CMK (cell line): ENCODE data around the gene HDAC6.
A peak's percentile ranks its signal among the peaks of the same experiment; 100 is the strongest.
"Not testable (repeated sequence)": the region's sequence is repeated elsewhere in the genome, so short reads cannot be mapped to it uniquely, and the experiment has no call there.

Source experiments
- DNase-seq: peaks from one replicate; pipeline ENCODE4 v3.0.0-alpha.2; 2010; ENCODE audit warnings: low read depth

The HDAC6 gene

DNA sequence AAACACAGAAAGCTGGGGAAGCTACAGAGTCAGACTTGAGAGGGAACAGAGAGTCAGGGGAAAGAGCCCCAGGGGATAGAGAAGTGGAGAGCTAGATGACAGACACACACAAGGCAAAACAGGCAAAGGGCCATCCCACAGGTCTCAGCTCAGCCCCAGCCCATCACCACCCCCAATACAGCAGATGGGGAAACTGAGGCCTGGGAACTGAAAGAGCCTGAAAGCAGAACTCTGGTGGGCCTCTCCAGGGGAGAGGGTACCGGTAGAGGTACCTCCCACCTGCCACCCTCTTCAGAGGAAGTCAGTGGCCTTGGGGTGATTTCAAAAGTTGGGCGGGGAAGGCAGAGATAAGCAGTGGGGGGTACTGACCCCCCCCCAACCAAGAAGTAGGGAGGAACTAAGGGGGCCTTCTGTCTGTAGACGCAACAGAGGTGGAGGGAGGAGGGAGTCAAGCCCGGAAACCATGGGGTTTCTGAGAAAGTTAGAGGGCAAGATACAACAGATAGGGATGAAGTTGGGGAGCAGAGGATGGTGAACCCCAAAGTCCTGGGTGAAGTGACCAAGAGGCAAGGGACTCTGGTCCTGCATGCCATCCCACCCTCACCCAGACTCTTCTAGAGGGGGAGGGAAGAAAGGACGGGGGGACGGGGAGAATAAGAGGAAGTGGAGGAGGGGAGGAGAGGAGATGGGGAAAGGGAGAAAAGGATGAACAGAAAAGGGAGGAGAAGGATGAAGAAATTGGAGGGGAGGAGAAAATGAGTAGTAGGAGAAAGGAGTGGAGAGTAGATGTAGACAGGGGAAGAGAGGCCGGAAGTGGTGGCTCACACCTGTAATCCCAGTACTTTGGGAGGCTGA lies 12.3 kb upstream of the HDAC6 start:
- no peak for DNase-seq

DNA sequence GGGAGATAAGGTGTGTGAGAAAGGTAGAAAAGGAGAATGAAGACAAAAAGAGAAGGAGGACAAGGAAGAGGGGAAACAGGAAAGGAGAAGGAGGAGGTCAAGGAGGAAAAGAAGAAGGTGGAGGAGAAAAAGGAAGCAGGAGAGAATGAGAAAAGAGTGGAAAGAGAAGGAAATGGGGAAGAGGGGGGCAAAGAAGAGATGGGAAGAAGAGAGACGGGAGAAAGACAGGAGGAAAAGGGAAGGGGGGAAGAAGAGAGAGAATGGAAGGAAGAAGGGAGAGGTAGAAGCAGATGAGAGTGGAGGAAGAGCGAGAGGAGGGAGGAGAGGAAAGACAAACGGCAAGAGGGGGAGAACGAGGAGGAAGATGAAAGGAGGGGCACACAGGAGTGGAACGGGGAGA lies 11.4 kb upstream of the HDAC6 start:
- DNase-seq = no peak

DNA sequence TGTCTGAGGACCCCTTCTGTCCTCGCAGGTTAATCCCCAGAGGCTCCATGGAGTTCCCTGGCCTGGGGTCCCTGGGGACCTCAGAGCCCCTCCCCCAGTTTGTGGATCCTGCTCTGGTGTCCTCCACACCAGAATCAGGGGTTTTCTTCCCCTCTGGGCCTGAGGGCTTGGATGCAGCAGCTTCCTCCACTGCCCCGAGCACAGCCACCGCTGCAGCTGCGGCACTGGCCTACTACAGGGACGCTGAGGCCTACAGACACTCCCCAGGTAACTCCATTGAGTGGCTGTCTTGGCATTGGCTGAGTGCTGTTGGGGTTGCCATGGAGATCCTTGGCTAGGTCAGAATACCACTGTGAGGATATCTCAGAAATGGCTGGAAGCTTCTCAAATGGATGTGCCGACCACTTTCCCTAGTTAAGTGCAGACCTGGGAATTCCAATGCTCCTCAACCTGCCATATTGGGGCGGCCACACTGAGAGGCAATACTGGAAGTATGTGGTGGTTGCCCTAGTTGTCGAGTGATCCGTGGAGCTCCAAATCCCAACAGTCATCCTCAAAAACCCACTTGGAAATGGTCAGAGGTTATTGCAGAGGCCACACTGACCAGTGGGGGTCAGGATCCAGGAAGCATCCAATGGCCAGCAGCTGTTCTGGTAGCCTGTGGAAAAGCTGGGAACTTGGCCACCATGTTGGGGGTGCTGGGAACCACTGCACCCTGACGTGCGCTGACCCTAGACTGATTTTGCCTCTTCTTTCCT lies 10.6 kb upstream of the HDAC6 start:
- DNase-seq = no peak

DNA sequence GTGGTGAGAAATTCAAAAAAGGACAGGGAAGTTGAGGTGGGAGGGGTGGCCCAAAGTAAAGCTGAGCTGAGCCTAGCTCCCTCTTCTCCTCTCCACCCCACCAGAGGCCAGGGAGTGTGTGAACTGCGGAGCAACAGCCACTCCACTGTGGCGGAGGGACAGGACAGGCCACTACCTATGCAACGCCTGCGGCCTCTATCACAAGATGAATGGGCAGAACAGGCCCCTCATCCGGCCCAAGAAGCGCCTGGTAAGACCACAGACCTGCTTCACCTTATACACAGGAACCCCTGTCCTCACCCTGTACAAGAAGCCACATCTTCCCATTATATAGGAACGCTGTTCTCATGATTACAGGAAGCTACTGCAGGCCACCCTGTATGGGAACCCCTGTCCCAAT lies 9.6 kb upstream of the HDAC6 start:
- no peak for DNase-seq

DNA sequence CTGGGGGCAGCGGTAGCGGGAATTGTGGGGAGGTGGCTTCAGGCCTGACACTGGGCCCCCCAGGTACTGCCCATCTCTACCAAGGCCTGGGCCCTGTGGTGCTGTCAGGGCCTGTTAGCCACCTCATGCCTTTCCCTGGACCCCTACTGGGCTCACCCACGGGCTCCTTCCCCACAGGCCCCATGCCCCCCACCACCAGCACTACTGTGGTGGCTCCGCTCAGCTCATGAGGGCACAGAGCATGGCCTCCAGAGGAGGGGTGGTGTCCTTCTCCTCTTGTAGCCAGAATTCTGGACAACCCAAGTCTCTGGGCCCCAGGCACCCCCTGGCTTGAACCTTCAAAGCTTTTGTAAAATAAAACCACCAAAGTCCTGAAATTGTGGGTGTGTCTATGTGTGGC lies 7.9 kb upstream of the HDAC6 start:
- no peak for DNase-seq

DNA sequence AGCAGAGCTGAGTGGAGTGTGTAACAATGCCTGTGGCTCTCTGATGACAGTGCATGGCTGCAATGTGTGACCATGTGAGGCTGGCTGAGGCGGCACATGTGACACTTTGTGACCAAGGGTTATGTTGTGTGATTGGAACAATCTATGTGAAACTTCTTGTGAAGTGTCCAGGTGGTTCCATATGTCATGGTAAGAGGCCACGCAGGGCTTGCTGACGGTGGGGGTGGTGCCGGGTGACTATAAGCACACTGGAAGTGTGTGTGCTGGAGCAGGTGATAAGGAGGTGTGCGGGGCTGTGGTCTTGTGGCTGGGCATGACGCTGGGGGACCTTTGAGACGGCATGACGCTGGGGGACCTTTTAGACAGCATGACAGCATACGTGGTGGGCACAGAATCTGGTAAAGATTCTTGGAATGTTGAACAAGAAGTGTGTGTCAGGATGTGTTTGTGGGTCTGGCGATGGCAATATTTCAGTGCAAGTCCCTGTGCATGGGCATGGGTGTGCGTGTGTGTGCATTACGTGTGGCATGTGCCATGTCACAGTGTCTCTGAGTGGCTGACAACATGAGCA lies 7.4 kb upstream of the HDAC6 start:
- DNase-seq = peak; percentile 63

DNA sequence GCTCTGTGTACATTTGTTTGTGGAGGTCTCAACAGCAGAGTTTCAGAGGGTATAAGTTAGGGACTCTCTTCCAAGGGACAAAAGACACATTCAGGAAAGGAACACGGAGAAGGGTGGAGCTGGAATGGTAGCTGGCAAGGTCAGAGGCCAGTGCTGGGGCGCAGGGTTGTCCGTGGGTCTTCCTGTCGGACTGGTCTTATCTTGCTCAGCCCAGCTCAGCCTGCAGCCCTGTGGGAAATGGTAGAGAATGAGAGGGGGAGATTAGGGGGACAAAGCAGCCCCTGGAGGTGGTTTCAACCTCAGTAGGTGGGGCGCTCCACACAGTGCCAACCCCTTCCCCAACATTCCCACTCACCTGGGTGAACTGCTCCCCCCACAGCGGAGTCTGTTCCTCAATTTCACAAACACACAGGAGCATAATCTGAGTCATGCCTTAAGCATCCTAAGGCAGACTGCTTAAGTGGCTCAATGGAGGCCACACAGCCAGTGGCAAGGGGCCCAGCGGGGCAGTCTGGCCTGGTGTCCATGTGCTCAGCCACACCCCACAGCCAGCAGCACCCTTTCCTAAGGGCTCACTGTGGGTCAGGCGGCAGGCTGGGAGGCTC lies 6.9 kb upstream of the HDAC6 start:
- DNase-seq = no peak

DNA sequence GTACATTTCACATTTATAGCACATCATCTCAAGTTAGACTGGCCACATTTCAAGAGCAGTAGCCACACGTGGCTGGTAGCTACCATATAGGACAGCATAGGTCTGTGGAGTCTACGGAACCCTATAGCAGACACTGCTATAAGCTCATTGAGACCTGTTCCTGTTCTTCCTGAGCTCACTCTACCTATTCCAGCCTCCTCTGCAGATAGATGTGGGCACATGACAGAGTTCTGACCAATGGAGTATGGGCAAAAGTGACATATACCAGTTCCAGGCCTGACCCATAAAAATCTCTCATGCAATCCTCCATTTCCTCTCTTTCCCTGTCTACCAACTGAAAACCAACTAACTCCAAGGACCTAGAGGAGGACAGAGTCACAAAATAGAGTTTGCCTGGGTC lies 3.5 kb upstream of the HDAC6 start:
- no peak for DNase-seq

DNA sequence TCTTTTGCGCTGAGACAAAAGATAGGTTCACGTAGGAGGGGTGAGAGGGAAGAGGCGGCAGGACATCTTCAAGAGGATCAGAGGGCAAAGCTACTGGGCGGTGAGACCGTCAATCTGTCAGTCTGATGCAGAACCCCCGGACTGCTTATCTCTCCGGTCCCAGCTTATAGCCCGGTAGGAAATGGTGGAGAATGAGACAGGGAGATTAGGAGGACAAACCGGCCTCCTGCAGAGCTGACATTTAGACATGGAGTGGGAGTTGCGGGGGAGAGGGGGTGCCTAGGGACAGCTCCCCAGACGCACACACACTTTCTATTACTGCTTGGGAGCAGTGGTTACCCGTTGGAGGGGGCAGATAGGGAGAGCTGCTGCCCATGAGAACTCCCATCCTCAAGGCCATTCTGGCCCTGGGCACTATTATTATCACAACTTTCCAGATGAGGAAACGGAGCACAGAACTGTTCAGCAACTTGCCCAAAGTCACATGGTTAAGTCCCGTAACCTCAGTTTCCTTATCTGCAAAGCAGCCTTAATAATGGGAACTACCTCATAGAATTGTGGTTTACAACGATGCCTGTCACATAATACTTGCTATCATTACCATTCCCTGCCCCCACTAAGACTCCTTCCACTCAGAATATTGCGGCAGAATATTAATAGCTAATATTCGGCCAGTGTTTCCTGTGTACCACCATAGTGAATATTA lies 1.1 kb upstream of the HDAC6 start:
- peak; percentile 95 for DNase-seq

DNA sequence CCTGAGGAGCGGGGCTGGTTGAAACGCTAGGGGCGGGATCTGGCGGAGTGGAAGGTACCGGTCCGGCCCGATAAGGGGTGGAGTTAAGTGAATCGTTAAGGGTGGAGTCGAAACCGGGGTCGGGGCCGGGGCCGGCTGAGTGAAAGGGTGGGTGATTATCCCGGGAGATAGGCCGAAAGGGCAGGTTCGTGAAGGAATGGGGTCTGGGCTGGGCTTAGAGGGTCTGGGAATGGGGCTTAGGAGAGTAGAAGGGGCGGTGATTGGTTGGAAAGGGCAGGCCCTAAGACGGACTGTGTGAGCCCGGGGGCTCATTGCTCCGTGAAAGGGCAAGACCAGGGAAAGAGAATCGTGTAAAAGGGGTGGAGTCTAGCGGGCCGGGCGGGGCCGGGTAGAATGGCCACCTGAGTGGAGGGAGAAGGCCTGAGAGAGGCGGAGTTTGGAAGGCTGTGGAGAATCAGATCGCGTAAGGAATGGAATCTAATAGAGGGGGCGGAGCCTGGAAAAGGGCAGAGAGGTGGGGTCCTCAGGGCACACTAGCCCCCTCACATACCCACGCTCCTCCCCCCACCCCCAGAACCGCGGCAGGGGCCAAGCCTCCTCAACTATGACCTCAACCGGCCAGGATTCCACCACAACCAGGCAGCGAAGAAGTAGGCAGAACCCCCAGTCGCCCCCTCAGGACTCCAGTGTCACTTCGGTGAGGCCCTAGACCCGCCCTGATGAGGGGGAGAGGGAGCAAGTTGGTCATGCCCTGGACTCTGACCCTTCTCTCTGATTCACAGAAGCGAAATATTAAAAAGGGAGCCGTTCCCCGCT lies 430 bp downstream of the HDAC6 start:
- peak; percentile 80 for DNase-seq

DNA sequence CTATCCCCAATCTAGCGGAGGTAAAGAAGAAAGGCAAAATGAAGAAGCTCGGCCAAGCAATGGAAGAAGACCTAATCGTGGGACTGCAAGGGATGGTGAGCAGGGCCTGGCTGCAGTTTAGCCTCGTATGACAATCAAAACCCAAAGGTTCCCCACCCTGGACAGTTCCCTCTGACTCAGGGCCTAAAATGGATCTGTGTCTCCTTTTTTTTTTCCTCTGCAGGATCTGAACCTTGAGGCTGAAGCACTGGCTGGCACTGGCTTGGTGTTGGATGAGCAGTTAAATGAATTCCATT lies 986 bp downstream of the HDAC6 start:
- no peak for DNase-seq

DNA sequence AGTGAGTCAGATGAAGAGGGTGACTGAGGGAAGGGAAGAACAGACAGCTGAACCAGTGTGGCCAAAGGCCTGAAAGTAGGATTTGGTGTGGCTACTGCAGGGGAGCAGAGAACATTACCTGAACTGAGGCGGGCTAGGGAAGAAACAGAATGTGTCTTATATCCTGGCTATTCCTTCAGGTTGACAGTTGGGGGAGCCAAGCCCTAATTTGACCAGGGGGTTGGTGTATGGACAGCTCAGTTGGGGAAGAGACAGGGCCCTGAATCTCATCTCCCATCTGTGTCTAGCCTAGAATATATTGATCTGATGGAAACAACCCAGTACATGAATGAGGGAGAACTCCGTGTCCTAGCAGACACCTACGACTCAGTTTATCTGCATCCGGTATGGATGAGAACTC lies 4.2 kb downstream of the HDAC6 start:
- no peak for DNase-seq

DNA sequence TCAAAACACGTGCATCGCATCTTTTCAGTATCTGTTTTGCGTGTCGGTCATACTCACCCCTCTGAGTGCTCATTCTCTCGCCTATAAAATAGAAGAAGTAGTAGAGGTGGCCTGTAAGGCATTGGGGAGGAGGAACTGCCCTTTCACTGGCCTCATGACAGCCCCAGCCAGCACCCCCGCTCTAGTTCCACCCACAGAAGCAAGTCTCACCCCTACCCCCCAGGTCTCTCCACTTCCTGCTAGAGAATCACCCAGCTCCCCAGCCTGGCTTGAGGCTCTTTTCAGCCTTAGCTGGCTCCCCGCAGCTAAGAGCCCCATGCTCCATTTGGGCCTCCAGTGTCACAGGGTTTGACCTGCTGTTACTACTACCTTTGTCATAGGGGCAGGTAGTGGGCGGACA lies 11.8 kb downstream of the HDAC6 start:
- no peak for DNase-seq

DNA sequence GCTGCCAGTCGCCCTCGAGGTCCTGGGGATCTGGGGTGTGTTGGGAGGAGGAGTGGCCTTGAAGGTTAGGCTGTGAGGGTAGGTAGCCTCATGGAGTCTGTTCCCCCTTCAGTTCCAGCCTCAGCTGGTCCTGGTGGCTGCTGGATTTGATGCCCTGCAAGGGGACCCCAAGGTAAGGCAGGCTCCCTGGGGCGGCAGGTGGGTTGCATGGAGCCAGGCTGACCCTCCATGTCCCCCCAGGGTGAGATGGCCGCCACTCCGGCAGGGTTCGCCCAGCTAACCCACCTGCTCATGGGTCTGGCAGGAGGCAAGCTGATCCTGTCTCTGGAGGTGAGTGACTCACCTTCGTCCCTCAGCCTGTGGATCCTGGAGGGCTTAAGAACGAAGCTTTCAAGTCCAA lies 12.9 kb downstream of the HDAC6 start:
- DNase-seq = no peak

DNA sequence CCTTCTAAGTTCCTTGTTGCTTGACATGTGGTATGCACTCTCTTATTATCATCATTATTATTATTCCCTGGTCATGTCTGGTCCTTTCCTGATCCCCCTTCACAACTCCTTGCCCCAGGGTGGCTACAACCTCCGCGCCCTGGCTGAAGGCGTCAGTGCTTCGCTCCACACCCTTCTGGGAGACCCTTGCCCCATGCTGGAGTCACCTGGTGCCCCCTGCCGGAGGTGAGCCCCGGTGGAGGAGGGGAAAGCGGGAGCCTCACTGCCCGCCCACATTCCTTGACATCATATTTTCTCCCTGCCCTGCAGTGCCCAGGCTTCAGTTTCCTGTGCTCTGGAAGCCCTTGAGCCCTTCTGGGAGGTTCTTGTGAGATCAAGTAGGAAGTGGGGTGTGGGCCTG lies 13.4 kb downstream of the HDAC6 start:
- DNase-seq = no peak

DNA sequence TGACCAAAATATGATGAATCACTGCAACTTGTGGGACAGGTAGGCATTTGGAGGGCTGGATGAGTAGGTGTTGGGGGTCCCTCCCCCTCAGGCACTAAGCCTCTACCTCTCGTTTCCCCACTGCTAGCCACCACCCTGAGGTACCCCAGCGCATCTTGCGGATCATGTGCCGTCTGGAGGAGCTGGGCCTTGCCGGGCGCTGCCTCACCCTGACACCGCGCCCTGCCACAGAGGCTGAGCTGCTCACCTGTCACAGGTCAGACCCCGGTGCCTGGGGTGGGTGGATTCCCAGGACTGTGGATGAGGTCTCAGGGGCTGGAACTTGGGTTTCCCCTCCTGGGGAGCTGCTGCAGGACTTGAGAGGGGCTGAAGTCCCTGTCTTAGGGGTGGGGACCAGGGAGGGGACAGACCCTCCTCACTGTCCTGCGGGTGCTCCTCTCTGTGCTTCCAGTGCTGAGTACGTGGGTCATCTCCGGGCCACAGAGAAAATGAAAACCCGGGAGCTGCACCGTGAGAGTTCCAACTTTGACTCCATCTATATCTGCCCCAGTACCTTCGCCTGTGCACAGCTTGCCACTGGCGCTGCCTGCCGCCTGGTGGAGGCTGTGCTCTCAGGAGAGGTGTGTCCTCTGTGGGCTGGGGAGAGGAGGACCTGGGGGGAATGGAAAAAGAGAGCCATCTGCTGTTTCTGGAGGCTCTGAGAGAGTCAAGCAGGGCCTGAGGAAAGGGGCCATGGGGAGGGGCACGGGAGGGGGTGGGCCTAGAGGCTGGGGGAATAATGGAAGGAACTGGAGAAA lies 14.3 kb downstream of the HDAC6 start:
- DNase-seq = no peak

DNA sequence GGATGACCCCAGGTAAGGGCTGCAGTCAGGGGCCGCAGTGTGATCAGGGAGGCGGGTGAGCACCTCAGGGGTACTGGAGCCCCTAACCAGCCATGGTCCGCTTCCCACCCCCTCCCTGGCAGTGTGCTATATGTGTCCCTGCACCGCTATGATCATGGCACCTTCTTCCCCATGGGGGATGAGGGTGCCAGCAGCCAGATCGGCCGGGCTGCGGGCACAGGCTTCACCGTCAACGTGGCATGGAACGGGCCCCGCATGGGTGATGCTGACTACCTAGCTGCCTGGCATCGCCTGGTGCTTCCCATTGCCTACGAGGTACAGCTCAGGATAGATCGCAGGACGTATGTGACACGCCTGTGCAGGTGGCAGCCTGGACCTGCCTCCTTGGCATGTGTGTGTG lies 16.2 kb downstream of the HDAC6 start:
- DNase-seq = no peak

DNA sequence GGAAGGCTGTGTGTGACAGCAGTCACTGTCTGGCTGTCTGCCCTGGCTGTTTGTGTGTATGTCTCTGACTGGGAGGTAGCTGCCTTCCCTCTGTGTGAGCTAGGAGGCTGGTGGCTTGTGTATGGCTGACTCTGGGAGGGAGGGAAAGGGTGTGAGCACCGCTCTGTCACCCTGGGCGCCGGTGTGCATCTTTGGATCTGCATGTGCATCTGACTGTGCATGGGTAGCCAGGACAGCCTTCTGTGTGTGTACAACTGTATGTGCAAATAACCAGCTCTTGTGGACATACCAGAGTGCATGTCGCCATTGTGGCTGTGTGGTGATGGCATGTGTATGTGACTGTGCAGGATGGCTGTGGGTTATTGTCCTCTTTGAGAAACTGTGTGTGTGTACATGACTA lies 17.0 kb downstream of the HDAC6 start:
- no peak for DNase-seq

DNA sequence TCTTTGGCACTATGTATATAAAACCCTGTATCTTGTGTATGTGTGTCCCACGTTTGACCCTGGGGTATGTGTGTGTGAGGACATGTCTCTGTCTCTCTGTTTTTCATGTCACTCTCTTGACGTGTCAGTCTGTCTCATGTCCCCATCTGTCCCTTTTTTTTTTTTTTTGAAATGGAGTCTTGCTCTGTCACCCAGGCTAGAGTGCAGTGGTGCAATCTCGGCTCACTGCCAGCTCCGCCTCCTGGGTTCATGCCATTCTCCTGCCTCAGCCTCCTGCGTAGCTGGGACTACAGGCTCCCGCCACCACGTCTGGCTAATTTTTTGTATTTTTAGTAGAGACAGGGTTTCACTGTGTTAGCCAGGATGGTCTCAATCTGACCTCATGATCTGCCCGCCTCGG lies 17.5 kb downstream of the HDAC6 start:
- DNase-seq = not testable (repeated sequence)

DNA sequence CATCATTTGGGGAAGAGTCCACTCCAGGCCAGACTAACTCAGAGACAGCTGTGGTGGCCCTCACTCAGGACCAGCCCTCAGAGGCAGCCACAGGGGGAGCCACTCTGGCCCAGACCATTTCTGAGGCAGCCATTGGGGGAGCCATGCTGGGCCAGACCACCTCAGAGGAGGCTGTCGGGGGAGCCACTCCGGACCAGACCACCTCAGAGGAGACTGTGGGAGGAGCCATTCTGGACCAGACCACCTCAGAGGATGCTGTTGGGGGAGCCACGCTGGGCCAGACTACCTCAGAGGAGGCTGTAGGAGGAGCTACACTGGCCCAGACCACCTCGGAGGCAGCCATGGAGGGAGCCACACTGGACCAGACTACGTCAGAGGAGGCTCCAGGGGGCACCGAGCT lies 21.2 kb downstream of the HDAC6 start:
- no peak for DNase-seq

DNA sequence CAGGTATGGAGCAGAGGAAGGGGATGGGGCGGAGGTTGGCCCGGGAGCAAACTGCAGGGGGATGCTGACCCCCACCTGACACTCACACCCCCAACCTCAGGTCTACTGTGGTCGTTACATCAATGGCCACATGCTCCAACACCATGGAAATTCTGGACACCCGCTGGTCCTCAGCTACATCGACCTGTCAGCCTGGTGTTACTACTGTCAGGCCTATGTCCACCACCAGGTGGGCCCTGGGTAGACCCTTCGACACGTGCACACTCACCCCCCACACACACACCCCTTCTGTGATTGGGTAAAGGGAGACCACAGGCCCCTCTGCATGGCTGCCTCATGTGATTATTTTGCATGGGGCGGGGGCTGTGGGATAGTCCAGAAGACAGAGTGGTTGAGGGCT lies 22.2 kb downstream of the HDAC6 start:
- DNase-seq = no peak
